IMR-90 (cell line): Measurements from ENCODE around the gene CRYGS.

Source experiments
- BHLHE40 ChIP-seq: fragments of 150-350 bp; IDR thresholded peaks from 2 replicates; pipeline ENCODE4 v1.6.1; 2016; ENCODE audit warnings: mild to moderate bottlenecking, low read depth, low read length
- CEBPB ChIP-seq: IDR thresholded peaks from 2 replicates; pipeline ENCODE4 v1.6.1; 2012; ENCODE audit warnings: low read depth, low read length, improper control_type of control experiment
- CHD1 ChIP-seq: IDR thresholded peaks from 2 replicates; pipeline ENCODE4 v1.6.1; 2012; ENCODE audit warnings: low read depth, low read length, improper control_type of control experiment
- FOS ChIP-seq: fragments of 150-350 bp; IDR thresholded peaks from 2 replicates; pipeline ENCODE4 v1.6.1; 2016; ENCODE audit warnings: low read depth, low read length
- MAFK ChIP-seq: IDR thresholded peaks from 2 replicates; pipeline ENCODE4 v1.6.1; 2012; ENCODE audit warnings: low read depth, low read length, improper control_type of control experiment
- MAZ ChIP-seq: IDR thresholded peaks from 2 replicates; pipeline ENCODE4 v1.6.1; 2012; ENCODE audit warnings: low read depth, mild to moderate bottlenecking, low read length, improper control_type of control experiment, moderate library complexity, borderline replicate concordance
- MXI1 ChIP-seq: IDR thresholded peaks from 2 replicates; pipeline ENCODE4 v1.6.1; 2012; ENCODE audit warnings: low read depth, mild to moderate bottlenecking, low read length, moderate library complexity, borderline replicate concordance
- POLR2A ChIP-seq: IDR thresholded peaks from 2 replicates; pipeline ENCODE4 v1.6.1; 2012; ENCODE audit warnings: mild to moderate bottlenecking, low read depth, low read length
- RAD21 ChIP-seq: IDR thresholded peaks from 2 replicates; pipeline ENCODE4 v1.6.1; 2012; ENCODE audit warnings: low read length, improper control_type of control experiment
- RCOR1 ChIP-seq: IDR thresholded peaks from 2 replicates; pipeline ENCODE4 v1.6.1; 2012; ENCODE audit warnings: mild to moderate bottlenecking, low read length, improper control_type of control experiment; ENCODE audit not compliant: insufficient replicate concordance
- RFX5 ChIP-seq: IDR thresholded peaks from 2 replicates; pipeline ENCODE4 v1.8.0; 2012; ENCODE audit warnings: low read depth, mild to moderate bottlenecking, low read length, moderate library complexity
- SMC3 ChIP-seq: fragments of 150-350 bp; IDR thresholded peaks from 2 replicates; pipeline ENCODE4 v1.6.1; 2016; ENCODE audit warnings: low read depth, mild to moderate bottlenecking, antibody characterized with exemption, low read length, moderate library complexity
- TF ChIP-seq, protein P1 (sequence below): conservative IDR thresholded peaks from 2 replicates; pipeline ENCODE4 v1.5.1; 2012; ENCODE audit warnings: mild to moderate bottlenecking, low read depth, low read length, improper control_type of control experiment
- TF ChIP-seq, protein P2 (sequence below): fragments of 150-350 bp; IDR thresholded peaks from 2 replicates; pipeline ENCODE4 v1.6.1; 2017; ENCODE audit warnings: mild to moderate bottlenecking, antibody characterized with exemption, low read length, low read depth

DNA sequence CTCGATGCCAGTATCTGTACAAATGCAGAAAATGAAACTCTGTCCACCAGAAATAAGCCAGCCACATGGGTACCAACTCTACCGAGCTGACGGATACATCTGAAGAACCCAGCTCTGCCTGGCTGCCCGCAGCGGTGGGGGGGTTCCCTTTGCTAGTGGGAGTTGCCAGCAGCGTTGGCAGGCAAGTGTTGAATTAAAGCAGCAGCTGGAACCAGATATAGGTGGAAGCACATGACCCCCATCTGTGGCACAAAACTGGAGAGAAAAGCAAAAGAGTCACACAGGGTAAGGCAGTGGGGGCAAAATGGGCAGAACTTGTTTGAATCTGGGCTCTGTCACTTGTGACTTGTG lies 17.9 kb downstream of the CRYGS start:
- no peak for TF ChIP-seq POLR2A
- TF ChIP-seq, protein P1, sequence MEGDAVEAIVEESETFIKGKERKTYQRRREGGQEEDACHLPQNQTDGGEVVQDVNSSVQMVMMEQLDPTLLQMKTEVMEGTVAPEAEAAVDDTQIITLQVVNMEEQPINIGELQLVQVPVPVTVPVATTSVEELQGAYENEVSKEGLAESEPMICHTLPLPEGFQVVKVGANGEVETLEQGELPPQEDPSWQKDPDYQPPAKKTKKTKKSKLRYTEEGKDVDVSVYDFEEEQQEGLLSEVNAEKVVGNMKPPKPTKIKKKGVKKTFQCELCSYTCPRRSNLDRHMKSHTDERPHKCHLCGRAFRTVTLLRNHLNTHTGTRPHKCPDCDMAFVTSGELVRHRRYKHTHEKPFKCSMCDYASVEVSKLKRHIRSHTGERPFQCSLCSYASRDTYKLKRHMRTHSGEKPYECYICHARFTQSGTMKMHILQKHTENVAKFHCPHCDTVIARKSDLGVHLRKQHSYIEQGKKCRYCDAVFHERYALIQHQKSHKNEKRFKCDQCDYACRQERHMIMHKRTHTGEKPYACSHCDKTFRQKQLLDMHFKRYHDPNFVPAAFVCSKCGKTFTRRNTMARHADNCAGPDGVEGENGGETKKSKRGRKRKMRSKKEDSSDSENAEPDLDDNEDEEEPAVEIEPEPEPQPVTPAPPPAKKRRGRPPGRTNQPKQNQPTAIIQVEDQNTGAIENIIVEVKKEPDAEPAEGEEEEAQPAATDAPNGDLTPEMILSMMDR, result no peak
- TF ChIP-seq MAZ, result no peak
- TF ChIP-seq BHLHE40, result no peak
- TF ChIP-seq SMC3, result no peak
- TF ChIP-seq, protein P2, sequence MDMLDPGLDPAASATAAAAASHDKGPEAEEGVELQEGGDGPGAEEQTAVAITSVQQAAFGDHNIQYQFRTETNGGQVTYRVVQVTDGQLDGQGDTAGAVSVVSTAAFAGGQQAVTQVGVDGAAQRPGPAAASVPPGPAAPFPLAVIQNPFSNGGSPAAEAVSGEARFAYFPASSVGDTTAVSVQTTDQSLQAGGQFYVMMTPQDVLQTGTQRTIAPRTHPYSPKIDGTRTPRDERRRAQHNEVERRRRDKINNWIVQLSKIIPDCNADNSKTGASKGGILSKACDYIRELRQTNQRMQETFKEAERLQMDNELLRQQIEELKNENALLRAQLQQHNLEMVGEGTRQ, result no peak
- no peak for TF ChIP-seq RCOR1
- no peak for TF ChIP-seq RAD21
- TF ChIP-seq RFX5, result no peak
- no peak for TF ChIP-seq MXI1
- no peak for TF ChIP-seq MAFK
- no peak for TF ChIP-seq FOS
- no peak for TF ChIP-seq CHD1
- TF ChIP-seq CEBPB, result no peak
